ENCODE results near the gene AHSG. TPM values are rescaled to one million over a fixed set of nuclear protein-coding genes. Genes with fewer than 3 reads are reported as not detected.

Gene AHSG
- total and polyA plus RNA-seq, 7 donors, result not detected

GRCh38 chr3:186569779-186570095 is 43.1 kb upstream of the AHSG start:
- 4 to 11% (median 5%) methylated on average over 7 of the region's 7 CpGs for WGBS, 3 donors
- Histone ChIP-seq H3K4me1 (peaks cover 30% of the 10 kb centered on the region), H3K4me3 (peak overlapping the region; percentile 87), H3K27ac (peak overlapping the region; percentile 69), H3K9me3 (no peaks in the 10 kb centered on the region), H3K27me3 (ENCODE audit: insufficient read depth in 3 of 3, low read length in 2 of 3) (no peaks in the 10 kb centered on the region), H3K36me3 (ENCODE audit: insufficient read depth in 1 of 2, low read depth in 1 of 2) (peaks cover 0 to 28% of the 10 kb centered on the region in 2 donors)
- no peak for ATAC-seq
- no peak for TF ChIP-seq CTCF (IDR thresholded peaks at IDR 0.05)
- intact Hi-C loops (cut with DNase I), result loop anchor here in 1 of 2 donors (5.0 kb wide), 1 partner anchor 213 kb away; the partner anchor contains the start of gene EIF4A2
- no peak for DNase-seq

GRCh38 chr3:186570096-186570940 is 42.5 kb upstream of the AHSG start, which contains the start of gene DNAJB11:
DNAJB11 (plus strand) TSS chr3:186570720; CDS start chr3:186570898, 178 bp downstream.
- H3K27me3 ChIP-seq (ENCODE audit: insufficient read depth in 3 of 3, low read length in 2 of 3), result no peaks in the 10 kb centered on the region
- H3K9me3 ChIP-seq, result no peaks in the 10 kb centered on the region
- H3K27ac ChIP-seq, result peak within 1 kb of the TSS; percentile 95
- peaks cover 30% of the 10 kb centered on the region for H3K4me1 ChIP-seq
- intact Hi-C loops (cut with DNase I), result loop anchor here in 1 of 2 donors (5.0 kb wide), 1 partner anchor 212 kb away; the partner anchor contains the start of gene EIF4A2
- H3K4me3 ChIP-seq, result peak within 1 kb of the TSS; percentile 87
- ATAC-seq (peak; percentile 92 to 95 (median 94)), DNase-seq (peak; percentile 99 to 100)
- WGBS, 3 donors, result 0% methylated on average over 58 to 59 of the region's 59 CpGs
- no peak for TF ChIP-seq CTCF (IDR thresholded peaks at IDR 0.05)
- peaks cover 0 to 34% of the 10 kb centered on the region in 2 donors for H3K36me3 ChIP-seq (ENCODE audit: insufficient read depth in 1 of 2, low read depth in 1 of 2)

- no peaks in the 10 kb centered on the region for H3K9me3 ChIP-seq
- peaks cover 23% of the 10 kb centered on the region for H3K4me1 ChIP-seq
- peak overlapping the region; percentile 95 for H3K27ac ChIP-seq
- WGBS, 3 donors, result 7 to 9% (median 9%) methylated on average over 21 of the region's 21 CpGs
- ATAC-seq (no peak), DNase-seq (no peak)
- peak overlapping the region; percentile 87 for H3K4me3 ChIP-seq
- H3K27me3 ChIP-seq (ENCODE audit: insufficient read depth in 3 of 3, low read length in 2 of 3), result no peaks in the 10 kb centered on the region
- intact Hi-C loops (cut with DNase I), result loop anchor here in 1 of 2 donors (5.0 kb wide), 1 partner anchor 211 kb away; the partner anchor contains the start of gene EIF4A2
- TF ChIP-seq CTCF (IDR thresholded peaks at IDR 0.05), result no peak
- H3K36me3 ChIP-seq (ENCODE audit: insufficient read depth in 1 of 2, low read depth in 1 of 2), result peaks cover 5 to 42% of the 10 kb centered on the region in 2 donors
Measured at GRCh38 chr3:186570941-186571643, 41.8 kb upstream of the AHSG start.

- Histone ChIP-seq H3K9me3 (no peaks in the 10 kb centered on the region), H3K4me1 (peaks cover 19% of the 10 kb centered on the region), H3K4me3 (peak overlapping the region; percentile 87), H3K27ac (no peak overlapping the region), H3K27me3 (ENCODE audit: insufficient read depth in 3 of 3, low read length in 2 of 3) (no peaks in the 10 kb centered on the region), H3K36me3 (ENCODE audit: insufficient read depth in 1 of 2, low read depth in 1 of 2) (peaks cover 7 to 47% of the 10 kb centered on the region in 2 donors)
- WGBS, 3 donors, result 65 to 84% (median 78%) methylated on average over 2 of the region's 2 CpGs
- intact Hi-C loops (cut with DNase I), result loop anchor here in 1 of 2 donors (5.0 kb wide), 1 partner anchor 211 kb away; the partner anchor contains the start of gene EIF4A2
- no peak for TF ChIP-seq CTCF (IDR thresholded peaks at IDR 0.05)
- ATAC-seq (no peak), DNase-seq (no peak)
Measured at GRCh38 chr3:186571644-186572013, 41.2 kb upstream of the AHSG start.
